Daoy (cell line): Measurements from ENCODE around the gene SRF. TPM values are rescaled to one million over a fixed set of nuclear protein-coding genes. Genes with fewer than 3 reads are reported as not detected.

ENCODE experiments used
- DNase-seq: peaks from one replicate; pipeline ENCODE4 v3.0.0-alpha.2; 2015; ENCODE audit warnings: low read depth
- total RNA-seq: library from RNA; depleted of rRNA; stranded (reverse); fragments of >200 nt; shearing (Covaris generic); gene quantifications from 2 replicates; pipeline ENCODE4 v1.2.3, GENCODE V29; 2014

Gene SRF
- total RNA-seq, 1 experiment from 2014 or later = 27.4 TPM

GRCh38 chr6:43183441-43183840 is 12.4 kb downstream of the SRF start:
- no peak for DNase-seq

- no peak for DNase-seq
Observed at GRCh38 chr6:43184268-43184985, 13.4 kb downstream of the SRF start.

DNA sequence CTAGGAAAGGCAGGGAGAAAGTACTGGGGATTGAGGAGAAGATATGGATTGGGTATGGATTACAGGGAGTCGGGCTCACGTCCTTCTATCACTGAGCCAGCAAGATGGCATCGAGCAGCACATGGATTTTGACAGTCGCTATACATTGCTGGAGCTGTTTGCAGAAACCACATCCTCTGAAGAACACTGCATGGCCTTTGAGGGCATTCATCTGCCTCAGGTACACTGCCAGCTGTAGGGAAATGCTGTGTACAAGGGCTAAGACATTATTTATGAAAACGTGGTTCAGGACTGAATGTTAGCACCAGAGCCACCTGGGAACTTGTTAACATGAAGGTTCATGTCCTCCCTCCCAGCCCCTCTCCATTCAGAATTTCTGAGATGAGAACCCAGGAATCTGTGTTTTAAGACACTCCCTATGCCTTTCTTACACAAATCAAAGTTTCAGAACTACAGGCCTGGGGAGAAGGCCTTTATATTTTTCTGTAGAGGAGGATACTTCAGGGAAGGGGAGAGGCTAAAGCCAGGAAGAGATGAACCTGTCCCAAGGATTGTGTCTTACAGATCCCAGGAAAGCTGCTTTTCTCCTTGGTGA is 14.4 kb downstream of the SRF start:
- no peak for DNase-seq

DNA sequence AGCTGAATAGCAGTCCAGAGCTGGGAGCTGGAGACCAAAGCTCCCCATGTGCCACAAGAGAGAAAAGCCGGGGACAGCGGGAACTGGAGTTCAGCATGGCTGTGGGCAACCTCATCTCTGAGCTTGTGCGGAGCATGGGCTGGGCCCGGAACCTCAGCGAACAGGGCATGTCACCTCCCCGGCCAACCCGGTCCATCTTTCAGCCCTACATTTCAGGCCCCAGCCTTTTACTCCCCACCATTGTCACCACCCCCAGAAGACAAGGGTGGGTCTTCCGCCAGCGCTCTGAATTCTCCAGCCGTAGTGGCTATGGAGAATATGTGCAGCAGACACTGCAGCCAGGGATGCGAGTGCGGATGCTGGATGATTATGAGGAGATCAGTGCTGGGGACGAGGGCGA is 14.9 kb downstream of the SRF start:
- DNase-seq = no peak

GRCh38 chr6:43186706-43187105 is 15.6 kb downstream of the SRF start:
- no peak for DNase-seq

GRCh38 chr6:43187821-43188220 is 16.8 kb downstream of the SRF start:
- DNase-seq = no peak

GRCh38 chr6:43188426-43188825 is 17.4 kb downstream of the SRF start:
- no peak for DNase-seq

GRCh38 chr6:43189776-43190304 is 18.8 kb downstream of the SRF start:
- no peak for DNase-seq

DNA sequence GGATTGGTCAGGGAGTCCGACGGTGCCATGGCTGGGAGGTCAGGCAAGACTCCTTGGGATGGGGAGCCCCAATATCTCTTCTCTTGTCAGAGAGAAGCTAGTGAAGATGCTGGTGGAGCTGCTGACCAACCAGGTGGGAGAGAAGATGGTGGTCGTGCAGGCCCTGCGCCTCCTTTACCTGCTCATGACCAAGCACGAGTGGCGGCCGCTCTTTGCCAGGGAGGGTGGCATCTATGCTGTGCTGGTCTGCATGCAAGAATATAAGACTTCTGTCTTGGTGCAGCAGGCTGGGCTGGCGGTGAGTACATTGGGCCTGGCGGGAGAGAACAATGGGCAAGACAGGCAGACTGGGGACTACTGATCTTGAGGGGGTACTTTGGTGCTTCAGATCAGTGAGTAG is 21.8 kb downstream of the SRF start:
- no peak for DNase-seq

- DNase-seq = no peak
Observed at GRCh38 chr6:43193929-43194328, 22.9 kb downstream of the SRF start.

GRCh38 chr6:43196337-43196736 is 25.3 kb downstream of the SRF start:
- DNase-seq = no peak

DNA sequence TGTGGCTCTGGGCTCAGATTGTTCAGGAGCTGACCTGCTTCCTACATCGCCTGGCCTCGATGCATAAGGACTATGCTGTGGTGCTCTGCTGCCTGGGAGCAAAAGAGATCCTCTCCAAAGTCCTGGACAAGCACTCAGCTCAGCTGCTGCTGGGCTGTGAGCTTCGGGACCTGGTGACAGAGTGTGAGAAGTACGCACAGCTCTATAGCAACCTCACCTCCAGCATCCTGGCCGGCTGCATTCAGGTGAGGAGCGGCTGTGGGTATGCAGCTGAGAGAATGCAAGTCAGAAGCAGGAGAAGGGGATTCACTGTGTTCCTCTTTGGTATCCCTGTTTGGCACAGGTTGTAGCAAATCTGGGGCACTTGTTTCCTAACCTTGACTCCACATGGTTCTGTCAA is 28.8 kb downstream of the SRF start:
- DNase-seq = no peak

GRCh38 chr6:43200541-43200940 is 29.5 kb downstream of the SRF start:
- DNase-seq = no peak

- no peak for DNase-seq
Observed at GRCh38 chr6:43202451-43202850, 31.4 kb downstream of the SRF start.

GRCh38 chr6:43203029-43203717 is 32.1 kb downstream of the SRF start:
- DNase-seq = no peak

- no peak for DNase-seq
Observed at GRCh38 chr6:43203718-43204095, 32.6 kb downstream of the SRF start.

DNA sequence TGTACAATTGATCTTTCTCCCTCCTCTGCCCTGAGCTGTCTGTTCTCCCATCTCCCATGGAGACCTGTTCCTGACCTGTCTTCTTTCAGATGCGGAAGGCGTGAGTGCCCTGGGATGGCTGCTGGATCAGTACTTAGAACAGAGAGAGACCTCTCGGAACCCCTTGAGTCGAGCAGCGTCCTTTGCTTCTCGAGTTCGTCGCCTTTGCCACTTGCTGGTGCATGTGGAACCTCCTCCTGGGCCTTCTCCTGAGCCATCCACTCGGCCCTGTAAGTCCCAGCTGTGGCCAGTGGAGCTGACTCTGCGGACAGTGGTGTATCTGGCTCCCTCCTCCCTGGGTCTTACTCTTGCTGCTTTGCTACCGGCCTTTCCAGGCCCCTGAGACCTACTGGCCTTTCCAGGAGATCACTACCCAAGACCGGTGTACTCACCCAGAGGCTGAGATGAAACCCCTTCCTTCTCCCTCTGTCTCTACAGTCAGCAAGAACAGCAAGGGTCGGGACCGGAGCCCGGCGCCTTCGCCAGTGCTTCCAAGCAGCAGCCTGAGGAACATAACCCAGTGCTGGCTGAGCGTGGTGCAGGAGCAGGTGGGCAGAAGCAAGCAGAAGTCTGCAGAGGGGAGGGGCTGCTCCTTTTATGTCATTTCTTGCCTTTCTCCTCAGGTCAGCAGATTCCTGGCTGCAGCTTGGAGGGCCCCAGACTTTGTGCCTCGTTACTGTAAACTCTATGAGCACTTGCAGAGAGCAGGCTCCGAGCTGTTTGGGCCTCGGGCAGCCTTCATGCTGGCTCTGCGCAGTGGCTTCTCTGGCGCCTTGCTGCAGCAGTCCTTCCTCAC is 33.4 kb downstream of the SRF start:
- DNase-seq = no peak

DNA sequence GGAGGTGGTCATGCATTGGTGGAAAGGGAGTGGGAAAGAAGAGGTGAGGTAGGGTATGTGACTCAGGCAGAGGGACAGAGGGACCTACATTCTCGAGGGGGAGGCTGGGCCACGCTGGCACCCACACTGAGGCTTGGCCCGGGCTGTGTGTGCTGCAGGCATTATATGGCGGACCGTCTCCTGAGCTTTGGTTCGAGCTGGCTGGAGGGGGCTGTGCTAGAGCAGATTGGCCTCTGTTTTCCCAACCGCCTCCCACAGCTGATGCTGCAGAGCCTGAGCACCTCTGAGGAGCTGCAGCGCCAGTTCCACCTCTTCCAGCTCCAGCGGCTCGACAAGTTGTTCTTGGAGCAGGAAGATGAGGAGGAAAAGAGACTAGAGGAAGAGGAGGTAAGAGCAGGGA is 34.8 kb downstream of the SRF start:
- no peak for DNase-seq

GRCh38 chr6:43207286-43207685 is 36.2 kb downstream of the SRF start:
- DNase-seq = no peak

- DNase-seq = no peak
Observed at GRCh38 chr6:43211955-43212354, 40.9 kb downstream of the SRF start.

DNA sequence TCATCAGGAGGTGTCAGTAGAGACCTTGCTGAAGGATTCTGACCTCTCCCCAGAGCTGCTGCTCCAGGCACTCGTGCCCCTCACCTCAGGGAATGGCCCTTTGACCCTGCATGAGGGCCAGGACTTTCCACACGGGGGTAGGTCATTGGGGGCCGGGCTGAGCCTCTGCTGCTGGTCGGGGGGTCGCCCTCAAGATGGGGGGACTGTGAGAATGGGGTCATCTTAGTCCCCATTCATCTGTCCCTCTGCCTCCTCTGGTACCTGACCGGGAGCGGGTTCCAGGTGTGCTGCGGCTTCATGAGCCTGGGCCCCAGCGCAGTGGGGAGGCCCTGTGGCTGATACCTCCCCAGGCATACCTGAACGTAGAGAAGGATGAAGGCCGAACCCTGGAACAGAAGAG is 42.4 kb downstream of the SRF start:
- no peak for DNase-seq

- no peak for DNase-seq
Observed at GRCh38 chr6:43215066-43215465, 44.0 kb downstream of the SRF start.
